ENCODE results near the gene ANGPTL1.

ANGPTL1 gene

GRCh38 chr1:178918308-178918707 lies 47.4 kb upstream of the ANGPTL1 start:
- no peaks in the 10 kb centered on the region for H3K4me1 ChIP-seq (ENCODE audit: insufficient read depth, low read length, poor library complexity, severe bottlenecking)
- peaks cover 6% of the 10 kb centered on the region; the same call in 1 of the 2 replicates for H3K36me3 ChIP-seq (ENCODE audit: insufficient read depth, low read length)
- no peaks in the 10 kb centered on the region for H3K79me2 ChIP-seq (ENCODE audit: insufficient read depth, low read length)
- no peaks in the 10 kb centered on the region for H3K9me2 ChIP-seq (replicated peaks; ENCODE audit: low read depth, low read length)
- H2AFZ ChIP-seq (ENCODE audit: low read length), result no peak overlapping the region
- H3F3A ChIP-seq (ENCODE audit: low read depth), result no peaks in the 10 kb centered on the region
- H3K4me3 ChIP-seq (ENCODE audit: low read length, poor library complexity, severe bottlenecking), result no peak overlapping the region
- no peaks in the 10 kb centered on the region for H3K27me3 ChIP-seq (ENCODE audit: insufficient read depth, low read length, poor library complexity, severe bottlenecking)
- H4K20me1 ChIP-seq (ENCODE audit: insufficient read depth, low read length, poor library complexity, severe bottlenecking), result no peaks in the 10 kb centered on the region
- H3K9ac ChIP-seq (ENCODE audit: low read depth, low read length, poor library complexity, severe bottlenecking), result no peak overlapping the region
- no peaks in the 10 kb centered on the region for H3K9me3 ChIP-seq (ENCODE audit: insufficient read depth, low read depth, low read length)
- H3K4me2 ChIP-seq (ENCODE audit: low read depth, low read length, poor library complexity, severe bottlenecking), result no peak overlapping the region
- TF ChIP-seq EZH2phosphoT487 (IDR thresholded peaks at IDR 0.05; ENCODE audit: borderline replicate concordance), result no peak
- TF ChIP-seq CTCF (conservative IDR thresholded peaks at IDR 0.05; ENCODE audit: low read length), result no peak

DNA sequence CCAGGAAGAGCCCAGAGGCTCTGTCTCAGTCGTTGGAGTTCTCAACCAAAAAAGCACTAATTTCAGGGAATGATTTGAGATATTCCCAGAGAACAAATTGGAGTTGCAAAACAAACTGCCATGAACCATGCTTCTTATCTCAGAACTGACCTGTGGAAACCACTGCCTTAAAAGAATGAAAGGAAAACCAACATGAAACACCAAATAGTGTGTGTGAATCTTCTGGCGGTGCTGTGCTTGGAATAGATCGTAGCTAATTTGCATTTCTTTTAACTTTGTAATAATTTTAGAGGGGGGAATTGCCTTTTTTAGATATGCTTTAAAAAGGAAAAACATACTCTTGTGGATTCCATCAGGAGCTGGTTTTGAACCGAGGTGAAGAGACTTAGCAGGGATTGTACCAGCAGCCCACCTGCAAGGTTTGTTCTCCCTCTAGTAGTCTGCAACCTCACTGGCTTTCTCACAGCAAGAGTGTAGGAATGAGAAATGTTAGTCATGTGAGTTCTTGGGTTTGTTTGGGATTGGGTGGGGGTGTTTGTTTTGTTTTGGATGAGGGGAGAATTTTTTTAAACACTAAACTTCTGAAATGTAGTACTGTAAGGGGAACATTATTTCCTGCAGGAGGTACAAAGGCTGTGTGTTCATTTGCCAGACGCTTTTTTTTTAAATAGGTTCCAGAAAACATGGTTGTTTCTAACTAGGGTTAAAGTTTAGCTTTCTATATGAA lies 45.7 kb upstream of the ANGPTL1 start:
- TF ChIP-seq CTCF (conservative IDR thresholded peaks at IDR 0.05; ENCODE audit: low read length) (no peak), EZH2phosphoT487 (IDR thresholded peaks at IDR 0.05; ENCODE audit: borderline replicate concordance) (no peak)
- H3K9me2 ChIP-seq (replicated peaks; ENCODE audit: low read depth, low read length), result no peaks in the 10 kb centered on the region
- no peaks in the 10 kb centered on the region for H3K9me3 ChIP-seq (ENCODE audit: insufficient read depth, low read depth, low read length)
- H3K4me1 ChIP-seq (ENCODE audit: insufficient read depth, low read length, poor library complexity, severe bottlenecking), result no peaks in the 10 kb centered on the region
- H3K27me3 ChIP-seq (ENCODE audit: insufficient read depth, low read length, poor library complexity, severe bottlenecking), result no peaks in the 10 kb centered on the region
- H3K9ac ChIP-seq (ENCODE audit: low read depth, low read length, poor library complexity, severe bottlenecking), result no peak overlapping the region
- H3K36me3 ChIP-seq (ENCODE audit: insufficient read depth, low read length), result peaks cover 6% of the 10 kb centered on the region; the same call in 1 of the 2 replicates
- H2AFZ ChIP-seq (ENCODE audit: low read length), result no peak overlapping the region
- no peaks in the 10 kb centered on the region for H3F3A ChIP-seq (ENCODE audit: low read depth)
- no peaks in the 10 kb centered on the region for H3K79me2 ChIP-seq (ENCODE audit: insufficient read depth, low read length)
- H4K20me1 ChIP-seq (ENCODE audit: insufficient read depth, low read length, poor library complexity, severe bottlenecking), result no peaks in the 10 kb centered on the region
- no peak overlapping the region for H3K4me3 ChIP-seq (ENCODE audit: low read length, poor library complexity, severe bottlenecking)
- no peak overlapping the region for H3K4me2 ChIP-seq (ENCODE audit: low read depth, low read length, poor library complexity, severe bottlenecking)

- Histone ChIP-seq H3K36me3 (ENCODE audit: insufficient read depth, low read length) (peaks cover 6% of the 10 kb centered on the region; the same call in 1 of the 2 replicates), H3K4me2 (ENCODE audit: low read depth, low read length, poor library complexity, severe bottlenecking) (no peak overlapping the region), H3K27me3 (ENCODE audit: insufficient read depth, low read length, poor library complexity, severe bottlenecking) (no peaks in the 10 kb centered on the region), H3K9me3 (ENCODE audit: insufficient read depth, low read depth, low read length) (no peaks in the 10 kb centered on the region), H3K9me2 (replicated peaks; ENCODE audit: low read depth, low read length) (no peaks in the 10 kb centered on the region), H4K20me1 (ENCODE audit: insufficient read depth, low read length, poor library complexity, severe bottlenecking) (no peaks in the 10 kb centered on the region), H3K4me1 (ENCODE audit: insufficient read depth, low read length, poor library complexity, severe bottlenecking) (no peaks in the 10 kb centered on the region), H2AFZ (ENCODE audit: low read length) (no peak overlapping the region), H3F3A (ENCODE audit: low read depth) (no peaks in the 10 kb centered on the region), H3K79me2 (ENCODE audit: insufficient read depth, low read length) (no peaks in the 10 kb centered on the region), H3K4me3 (ENCODE audit: low read length, poor library complexity, severe bottlenecking) (no peak overlapping the region), H3K9ac (ENCODE audit: low read depth, low read length, poor library complexity, severe bottlenecking) (no peak overlapping the region)
- TF ChIP-seq CTCF (conservative IDR thresholded peaks at IDR 0.05; ENCODE audit: low read length) (no peak), EZH2phosphoT487 (IDR thresholded peaks at IDR 0.05; ENCODE audit: borderline replicate concordance) (no peak)
Measured at GRCh38 chr1:178912597-178912996, 41.7 kb upstream of the ANGPTL1 start.
